GM13976 (cell line): Measurements from ENCODE around the gene POLR2J2.
A peak's percentile ranks its signal among the peaks of the same experiment; 100 is the strongest.
"Not testable (repeated sequence)": the region's sequence is repeated elsewhere in the genome, so short reads cannot be mapped to it uniquely, and the experiment has no call there.

Experiments
- DNase-seq: peaks from one replicate; pipeline ENCODE4 v3.0.0; 2012; ENCODE audit warnings: low spot score
- in situ Hi-C: fragments of 300-500 bp; cut with MboI; formaldehyde crosslinking; loops from one replicate; pipeline ENCODE4 v1.12.0; 2022; ENCODE audit warnings: low sequenced_read_pairs, mixed read lengths, inconsistent platforms; ENCODE audit not compliant: unreplicated experiment
- TF ChIP-seq, protein P1 (sequence below): IDR thresholded peaks from 2 replicates; pipeline ENCODE4 v1.5.1; 2012; ENCODE audit warnings: borderline replicate concordance, mild to moderate bottlenecking; ENCODE audit not compliant: insufficient read depth; ENCODE audit errors: extremely low read depth, missing control alignments, control extremely low read depth

Gene POLR2J2

DNA sequence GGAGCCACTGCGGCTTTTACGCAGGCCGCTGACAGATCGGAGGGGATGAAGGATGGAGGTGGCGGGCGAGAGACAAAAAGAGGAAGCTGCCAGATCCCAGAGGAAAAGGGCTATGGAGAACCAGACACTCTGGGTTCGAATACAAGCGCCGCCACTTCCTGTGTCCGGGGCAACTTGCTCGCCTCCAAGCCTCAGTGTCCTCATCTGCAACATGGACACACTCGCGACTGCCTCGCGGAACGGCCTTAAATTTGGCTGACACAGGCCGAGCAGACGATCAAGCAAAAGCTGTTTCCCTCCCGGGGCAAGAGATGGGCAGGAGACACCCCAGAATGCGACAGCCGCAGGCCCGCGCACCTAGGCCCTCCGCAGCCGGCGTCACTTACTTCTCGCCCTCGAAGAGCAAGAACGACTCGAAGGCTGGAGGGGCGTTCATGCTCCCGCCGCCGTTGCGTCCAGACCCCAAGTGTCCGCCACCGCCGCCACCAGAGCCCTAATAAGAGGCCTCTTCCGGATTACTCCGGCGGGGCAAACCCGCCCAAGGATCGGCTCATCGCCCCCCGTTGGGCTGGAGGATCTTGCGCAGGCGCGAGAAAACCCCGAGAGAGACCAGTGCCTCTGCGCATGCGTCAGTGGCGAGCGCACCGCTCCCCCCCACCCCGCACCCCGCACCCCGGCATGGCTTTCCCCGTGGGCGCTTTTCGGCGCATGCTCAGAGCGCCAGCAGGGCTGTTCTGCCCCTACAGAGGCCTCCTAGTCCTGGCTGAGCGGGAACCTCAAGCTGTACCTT, at the start of gene POLR2J2:
Gene POLR2J2 (minus strand): TSS at position 498 of the 790 bp plus-strand sequence. CDS start 62 bp downstream, at position 436.
- DNase-seq = peak; percentile 95
- TF ChIP-seq, protein P1, sequence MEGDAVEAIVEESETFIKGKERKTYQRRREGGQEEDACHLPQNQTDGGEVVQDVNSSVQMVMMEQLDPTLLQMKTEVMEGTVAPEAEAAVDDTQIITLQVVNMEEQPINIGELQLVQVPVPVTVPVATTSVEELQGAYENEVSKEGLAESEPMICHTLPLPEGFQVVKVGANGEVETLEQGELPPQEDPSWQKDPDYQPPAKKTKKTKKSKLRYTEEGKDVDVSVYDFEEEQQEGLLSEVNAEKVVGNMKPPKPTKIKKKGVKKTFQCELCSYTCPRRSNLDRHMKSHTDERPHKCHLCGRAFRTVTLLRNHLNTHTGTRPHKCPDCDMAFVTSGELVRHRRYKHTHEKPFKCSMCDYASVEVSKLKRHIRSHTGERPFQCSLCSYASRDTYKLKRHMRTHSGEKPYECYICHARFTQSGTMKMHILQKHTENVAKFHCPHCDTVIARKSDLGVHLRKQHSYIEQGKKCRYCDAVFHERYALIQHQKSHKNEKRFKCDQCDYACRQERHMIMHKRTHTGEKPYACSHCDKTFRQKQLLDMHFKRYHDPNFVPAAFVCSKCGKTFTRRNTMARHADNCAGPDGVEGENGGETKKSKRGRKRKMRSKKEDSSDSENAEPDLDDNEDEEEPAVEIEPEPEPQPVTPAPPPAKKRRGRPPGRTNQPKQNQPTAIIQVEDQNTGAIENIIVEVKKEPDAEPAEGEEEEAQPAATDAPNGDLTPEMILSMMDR = peak; percentile 18
- in situ Hi-C loops = not testable (repeated sequence)

DNA sequence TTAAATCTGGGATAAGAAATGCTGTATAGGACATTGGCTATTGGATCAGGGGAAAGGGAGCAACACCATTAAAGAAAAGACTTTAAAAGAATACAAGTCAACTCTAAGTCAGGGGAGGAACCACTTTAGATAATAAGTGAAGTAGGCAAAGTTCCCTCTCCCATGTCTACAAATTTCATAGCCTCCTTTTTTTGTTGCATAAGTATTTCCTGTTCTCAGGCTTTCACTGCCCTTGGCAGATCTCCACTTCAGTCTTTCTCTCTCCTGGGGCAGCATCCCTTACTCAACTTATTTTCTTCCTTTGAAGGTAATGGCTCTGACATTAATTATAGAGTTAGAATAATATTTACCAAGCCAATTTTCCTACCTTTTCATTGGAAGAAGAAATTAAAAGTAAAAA, 47.0 kb upstream of the POLR2J2 start:
- in situ Hi-C loops, DNase-seq: not testable (repeated sequence)

DNA sequence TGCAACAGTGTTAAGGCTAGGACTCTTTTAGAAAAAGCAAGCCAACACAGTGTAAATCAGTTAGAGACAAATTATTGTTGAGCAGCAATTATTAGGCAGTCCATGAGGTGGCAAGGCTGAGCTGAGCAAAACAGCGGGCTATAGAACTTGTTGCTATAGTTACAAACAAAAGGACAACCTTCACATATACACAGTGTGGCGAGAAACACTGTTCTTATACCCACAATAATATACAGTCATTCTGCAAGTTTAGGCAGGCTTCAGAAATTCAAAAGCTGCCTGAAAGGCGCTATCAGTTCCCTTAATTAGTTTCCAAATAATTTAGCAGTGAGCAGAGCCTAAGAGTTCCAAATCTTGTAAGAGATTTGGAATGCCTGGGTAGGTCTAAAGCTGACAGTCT, 44.3 kb upstream of the POLR2J2 start:
- in situ Hi-C loops, DNase-seq: not testable (repeated sequence)

DNA sequence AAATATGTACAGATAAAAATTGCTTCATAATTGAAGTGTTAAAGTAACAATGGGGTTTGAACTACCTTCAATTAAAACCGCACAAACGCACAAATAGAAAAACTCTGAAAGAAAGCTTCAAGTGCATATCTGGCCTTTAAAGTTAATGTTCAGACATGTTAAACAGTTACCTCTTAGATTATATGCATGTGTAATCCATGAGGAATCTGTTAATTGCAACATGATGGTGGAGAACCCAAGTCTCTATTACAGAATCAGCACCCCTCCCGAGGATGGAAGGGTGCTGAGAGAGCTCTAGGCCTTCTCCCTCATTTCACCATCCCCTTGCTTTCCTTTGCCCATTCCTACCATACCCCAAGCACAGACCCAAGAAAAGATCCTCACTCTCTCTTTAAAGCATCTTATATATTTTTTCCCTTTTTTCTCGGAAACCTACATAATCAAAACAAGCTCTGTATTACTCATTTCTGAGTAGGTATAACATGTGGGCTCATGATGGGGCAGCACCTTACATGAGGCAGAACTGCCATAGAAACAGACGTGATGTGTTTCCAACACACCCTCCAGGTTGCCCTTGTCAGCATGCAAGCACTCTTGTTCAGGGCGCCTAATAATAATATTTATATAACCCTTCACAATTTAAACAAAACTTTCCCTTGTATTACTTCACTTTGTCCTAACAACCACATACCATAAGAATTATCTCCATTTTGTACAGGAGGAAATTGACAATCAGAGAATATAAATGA, 43.5 kb upstream of the POLR2J2 start:
- DNase-seq, in situ Hi-C loops: not testable (repeated sequence)

DNA sequence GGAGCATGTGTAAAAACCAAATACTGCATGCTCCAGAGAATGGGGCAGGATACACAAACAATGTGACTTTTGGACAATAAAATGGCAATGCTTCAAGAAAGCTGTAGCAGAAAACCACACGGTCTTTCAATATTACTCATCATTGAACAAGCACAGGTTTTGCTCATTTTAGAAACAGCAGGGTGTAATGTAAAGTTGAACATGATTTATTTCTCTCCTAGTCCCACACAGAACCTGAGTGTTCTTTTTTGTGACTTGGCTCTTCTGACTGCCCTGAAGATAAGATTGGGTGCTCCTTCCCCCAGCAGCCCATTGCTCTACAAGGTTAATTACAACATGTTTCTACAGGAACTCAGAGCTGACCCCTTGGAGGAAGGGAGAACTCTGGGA, 42.2 kb upstream of the POLR2J2 start:
- DNase-seq, in situ Hi-C loops: not testable (repeated sequence)

DNA sequence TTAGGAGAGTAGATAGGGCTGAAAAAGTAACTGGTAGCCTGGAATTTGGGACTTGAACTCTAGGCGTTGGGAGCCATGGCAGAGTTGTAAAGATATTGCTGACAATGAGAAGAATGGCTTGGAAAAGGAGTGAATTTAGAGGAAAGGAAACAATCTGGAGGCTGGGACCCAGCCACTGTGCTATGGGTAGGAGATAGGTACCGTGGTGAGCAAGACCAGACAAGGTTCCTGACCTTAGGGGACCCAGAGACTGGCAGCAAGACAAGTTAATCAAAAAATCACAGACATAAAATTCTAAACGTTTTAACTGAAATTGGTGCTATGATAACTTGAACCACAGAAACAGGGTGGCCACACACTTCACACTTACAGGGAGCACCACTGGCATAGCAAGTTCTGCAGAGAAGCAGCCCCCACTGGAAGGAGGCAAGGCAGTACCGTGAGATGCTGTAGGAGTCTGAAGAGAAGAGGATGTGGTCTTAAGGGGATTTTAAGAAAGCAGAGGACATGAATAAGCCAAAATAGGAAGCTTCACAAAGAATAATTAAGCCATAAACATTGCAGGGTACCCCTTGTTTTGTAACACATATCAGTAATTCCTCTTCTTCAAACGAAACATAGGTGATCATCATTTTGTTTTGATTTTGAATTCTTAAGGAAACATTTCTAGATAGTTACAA, 41.7 kb upstream of the POLR2J2 start:
- peak; percentile 2 for DNase-seq
- in situ Hi-C loops = not testable (repeated sequence)

DNA sequence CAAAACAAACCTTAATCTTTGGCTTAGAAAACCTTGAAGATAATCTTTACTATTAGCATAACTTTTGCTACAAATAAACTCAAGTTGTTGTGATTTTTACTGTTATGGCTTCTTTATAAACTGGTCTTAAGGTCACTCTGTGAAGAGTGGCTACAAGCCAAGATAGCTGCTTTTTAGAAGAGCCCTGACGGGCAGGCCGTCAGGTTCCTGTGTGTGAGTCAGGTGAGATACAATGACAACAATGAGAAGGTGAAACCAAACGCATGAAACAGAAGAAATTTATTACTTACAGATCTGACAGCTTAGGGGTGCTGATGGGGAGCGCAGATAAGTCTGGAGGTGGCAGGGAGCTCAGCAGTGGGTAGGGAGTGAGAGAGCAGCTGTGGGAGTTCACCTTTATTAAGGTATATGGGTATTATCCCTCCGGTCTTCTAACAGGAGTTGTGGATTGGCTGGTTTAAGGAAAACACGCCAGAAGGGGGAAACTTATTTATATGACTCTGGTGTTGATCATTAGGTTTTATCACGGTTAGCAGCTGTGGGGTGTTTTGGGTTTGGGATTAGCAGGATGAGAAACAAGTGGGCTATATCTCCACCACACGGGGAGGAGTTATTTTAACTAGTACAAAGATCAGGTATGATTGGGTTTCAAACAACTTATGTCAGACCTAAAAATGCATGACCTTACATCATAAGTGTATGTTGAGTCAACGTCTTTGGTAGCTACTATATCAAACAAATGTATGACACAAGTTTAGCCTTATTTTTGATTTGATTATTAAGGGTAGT, 27.7 kb upstream of the POLR2J2 start:
- in situ Hi-C loops, DNase-seq: not testable (repeated sequence)

DNA sequence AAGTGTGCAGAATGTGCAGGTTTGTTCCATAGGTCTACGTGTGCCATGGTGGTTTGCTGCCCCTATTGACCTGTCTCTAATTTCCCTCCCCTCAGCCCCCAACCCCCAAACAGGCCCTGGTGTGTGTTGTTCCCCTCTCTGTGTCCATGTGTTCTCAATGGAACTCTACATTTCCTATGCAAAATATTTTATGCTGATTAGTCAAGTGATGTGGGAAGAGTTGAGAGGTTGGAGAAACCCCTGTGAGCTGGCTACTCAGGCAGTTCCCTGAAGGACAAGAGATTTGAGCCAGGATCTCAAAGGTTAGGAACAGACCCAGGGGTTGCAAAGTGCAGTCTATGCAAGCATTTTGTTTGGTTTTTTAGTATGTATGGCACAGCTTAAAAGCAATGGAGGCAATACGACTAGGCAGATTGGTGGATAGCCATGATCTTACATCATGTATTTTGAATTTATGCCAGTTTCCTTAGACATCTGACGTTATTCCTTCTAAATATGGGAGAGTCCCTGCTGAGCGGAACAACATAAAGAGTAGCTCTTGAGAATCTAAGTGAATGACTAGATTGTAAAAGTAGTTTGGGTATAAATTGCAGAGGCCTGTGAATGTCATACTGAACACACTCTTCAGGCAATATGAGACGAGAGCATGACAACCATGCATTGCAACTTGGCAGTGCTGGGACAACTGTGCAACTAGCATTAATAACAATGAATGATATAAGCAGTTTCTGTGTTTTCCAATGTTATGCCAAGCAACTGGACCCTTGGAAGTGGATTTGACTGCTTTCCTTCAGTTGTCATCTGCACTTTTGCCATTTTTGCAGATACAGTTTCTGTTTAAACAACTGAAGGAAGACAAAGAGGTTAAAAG, 26.4 kb upstream of the POLR2J2 start:
- DNase-seq, in situ Hi-C loops: not testable (repeated sequence)

DNA sequence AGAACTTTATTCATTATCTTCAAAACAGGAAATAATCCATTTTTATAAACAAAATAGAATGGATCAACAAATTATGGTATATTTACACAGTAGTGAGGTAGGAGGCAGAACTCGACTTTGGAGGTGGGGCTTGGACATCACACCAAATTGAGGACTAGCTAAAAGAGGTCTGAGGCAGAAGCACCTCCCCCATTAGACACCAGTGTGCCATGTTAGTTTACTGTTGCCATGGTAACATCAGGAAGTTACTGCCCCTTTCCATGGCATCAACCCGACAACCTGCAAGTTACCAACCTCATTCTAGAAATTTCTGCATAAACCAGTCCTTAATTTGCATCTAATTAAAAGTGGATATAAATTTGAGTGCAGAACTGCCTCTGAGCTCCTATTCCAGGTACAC, 24.5 kb upstream of the POLR2J2 start:
- DNase-seq, in situ Hi-C loops: not testable (repeated sequence)

DNA sequence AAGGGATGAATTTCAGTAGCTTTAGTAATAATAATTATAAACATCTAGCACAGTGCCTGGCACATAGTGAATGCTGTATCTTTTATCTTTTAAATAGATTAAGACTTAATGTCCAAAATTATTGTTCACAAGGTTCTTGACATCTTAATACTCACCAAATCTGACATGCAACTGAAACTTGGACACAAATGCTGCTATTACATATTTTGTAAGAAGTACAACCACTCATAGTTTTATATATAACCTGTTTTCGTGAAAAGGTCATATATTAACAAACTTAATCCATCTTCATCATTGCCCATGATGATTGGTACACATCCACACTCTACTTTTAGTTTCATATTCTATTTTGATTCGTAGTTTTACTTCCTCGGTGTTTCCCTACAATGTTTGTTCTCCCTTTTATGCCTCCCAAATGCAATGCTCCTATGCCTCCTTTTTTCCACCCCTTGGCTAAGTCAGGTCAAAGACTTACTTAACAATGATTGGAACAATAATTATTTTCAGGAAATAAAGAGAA, 23.6 kb upstream of the POLR2J2 start:
- DNase-seq, in situ Hi-C loops: not testable (repeated sequence)

DNA sequence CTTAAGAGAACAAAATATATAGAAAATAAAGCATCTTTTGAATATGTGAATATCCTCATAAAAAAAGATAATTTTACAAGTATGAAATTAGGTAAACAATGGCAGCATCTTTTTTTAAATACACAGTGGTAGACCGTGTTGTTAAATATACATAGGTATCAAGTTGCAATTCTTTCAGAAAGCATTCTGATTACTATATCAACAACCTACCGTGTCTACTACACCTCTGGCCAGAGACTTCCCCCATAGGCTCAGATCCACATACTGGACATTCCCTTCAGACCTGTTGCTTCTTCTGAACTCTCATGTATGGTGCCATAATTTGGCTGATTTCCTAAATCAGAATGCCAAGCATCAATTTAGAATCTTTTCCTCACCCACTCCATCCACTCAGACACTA, 22.5 kb upstream of the POLR2J2 start:
- in situ Hi-C loops, DNase-seq: not testable (repeated sequence)

DNA sequence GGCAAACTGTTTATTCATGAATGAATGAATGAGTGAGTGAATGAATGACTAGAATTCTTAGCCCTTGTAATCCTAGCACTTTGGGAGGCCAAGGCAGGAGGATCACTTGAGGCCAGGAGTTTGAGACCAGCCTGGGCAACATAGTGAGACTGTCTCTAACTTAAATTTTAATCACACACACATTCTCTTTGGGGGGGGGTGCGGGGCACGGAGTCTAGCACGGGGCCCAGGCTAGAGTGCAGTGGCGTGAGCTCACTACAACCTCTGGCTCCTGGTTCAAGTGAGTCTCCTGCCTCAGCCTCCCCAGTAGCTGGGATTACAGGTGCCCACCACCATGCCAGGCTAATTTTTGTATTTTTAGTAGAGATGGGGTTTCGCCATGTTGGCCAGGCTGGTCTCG, 19.1 kb upstream of the POLR2J2 start:
- DNase-seq, in situ Hi-C loops: not testable (repeated sequence)

DNA sequence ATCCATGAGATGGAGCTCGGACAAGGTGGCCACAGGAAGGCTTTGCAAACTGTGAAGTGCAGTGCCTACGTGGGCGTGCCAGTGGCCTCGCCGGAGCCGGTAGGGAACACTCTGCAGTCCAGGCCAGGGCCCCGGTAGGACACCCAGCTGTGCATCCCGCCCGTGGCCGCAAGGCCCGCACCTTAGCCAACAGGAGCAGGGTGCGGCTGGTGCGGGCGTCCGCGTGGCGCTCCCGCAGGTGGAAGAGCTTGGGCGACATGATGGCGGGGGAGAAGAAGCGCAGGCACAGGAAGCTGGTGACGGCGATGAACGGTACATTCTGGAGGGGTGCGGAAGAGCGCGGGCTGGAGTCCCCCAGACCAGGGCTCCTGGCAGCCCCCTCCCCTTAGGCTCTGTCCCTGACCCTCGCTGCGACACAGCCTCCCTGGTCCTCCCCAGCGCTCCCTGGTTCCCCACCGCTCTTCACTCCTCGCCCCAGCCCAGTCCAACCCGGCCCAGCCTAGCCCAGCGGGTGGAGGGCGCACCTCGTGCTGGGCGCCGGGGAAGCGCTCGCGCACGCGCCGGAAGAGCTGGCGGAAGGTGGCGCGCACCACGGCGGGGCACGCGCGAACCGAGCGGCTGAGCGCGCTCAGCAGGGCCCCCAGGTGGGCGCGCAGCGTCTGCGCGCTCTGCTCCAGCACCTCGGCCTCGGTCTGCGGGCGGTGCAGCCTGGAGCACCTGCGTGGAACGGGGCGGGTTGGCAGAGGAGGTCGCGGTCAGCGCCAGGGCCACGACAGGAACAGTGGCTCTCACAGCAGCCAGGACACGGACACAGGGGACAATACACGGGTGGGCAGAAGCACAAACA, 18.2 kb upstream of the POLR2J2 start:
- DNase-seq = not testable (repeated sequence)

DNA sequence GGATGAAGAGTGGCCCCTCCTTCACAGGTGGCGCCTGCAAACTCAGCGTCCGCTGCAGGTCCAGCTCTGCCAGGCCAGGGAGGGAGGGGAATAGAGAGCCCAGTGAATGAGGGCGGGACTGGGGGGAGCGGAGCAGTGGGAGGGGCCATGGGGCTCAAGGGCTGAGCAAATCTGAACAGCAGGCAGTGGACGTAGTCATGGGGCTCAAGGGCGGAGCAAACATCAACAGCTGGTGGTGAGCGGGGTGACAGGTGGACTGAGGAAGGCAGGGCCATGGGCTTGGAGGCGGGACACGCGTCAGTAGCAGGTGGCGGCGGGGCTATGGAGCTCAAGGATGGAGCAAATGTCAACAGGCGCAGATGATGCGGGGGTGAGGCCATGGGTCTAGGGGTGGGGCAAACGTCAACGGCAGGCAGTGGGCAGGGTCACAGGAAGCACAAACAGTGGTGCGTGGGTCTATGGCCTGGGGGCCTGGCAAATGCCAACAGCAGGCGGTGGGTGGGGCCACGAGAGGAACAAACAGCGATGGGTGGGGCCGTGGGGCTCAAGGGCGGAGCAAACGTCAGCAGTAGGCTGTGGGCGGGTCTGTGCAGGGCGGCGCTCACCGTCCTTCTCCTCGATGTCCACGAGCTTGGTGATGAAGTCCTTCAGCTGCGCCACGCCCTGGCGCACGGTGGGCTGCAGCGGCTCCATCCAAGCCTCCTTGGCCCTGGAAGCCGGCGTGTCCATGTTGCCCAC, 17.0 kb upstream of the POLR2J2 start:
- DNase-seq, in situ Hi-C loops: not testable (repeated sequence)

More for the DNA sequence above, 18.2 kb upstream of the POLR2J2 start:
- in situ Hi-C loops = not testable (repeated sequence)
